SK-N-SH (cell line): ENCODE measurements around the gene GPR39. TPM values are rescaled to one million over a fixed set of nuclear protein-coding genes. Genes with fewer than 3 reads are reported as not detected.

ENCODE experiments used
- CTCF ChIA-PET: fragments of 300-600, 350-600 bp; formaldehyde crosslinking; extraction: SDS; loops from one replicate; lab custom pipeline; 2021; lab: Yijun Ruan, JAX
- POLR2A ChIA-PET: fragments of 350-600 bp; sonication (Branson Sonifier 250); formaldehyde crosslinking; extraction: SDS; loops from one replicate; lab custom pipeline; 2020; ENCODE audit warnings: antibody characterized with exemption, inconsistent platforms; lab: Yijun Ruan, JAX
- DNase-seq: peaks from one replicate; pipeline ENCODE4 v3.0.0; 2012
- H2AFZ ChIP-seq: fragments of 200-600 bp; sonication (generic); 2 replicates; pipeline ENCODE4 v1.8.1; 2016; ENCODE audit warnings: antibody characterized with exemption, mild to moderate bottlenecking, low read depth
- H3F3A ChIP-seq: fragments of 200-600 bp; sonication (generic); replicated peaks from 2 replicates; pipeline ENCODE3; 2016; ENCODE audit warnings: antibody characterized with exemption, mild to moderate bottlenecking; ENCODE audit not compliant: insufficient read depth
- H3K27ac ChIP-seq, 2 experiments: fragments of 200-500 bp in 1 of 2; fragments of 200-600 bp in 1 of 2; sonication (Bioruptor generic) in 1 of 2; sonication (generic), shearing (Covaris generic) in 1 of 2; 2 replicates each; pipeline versions ENCODE4 v1.5.1 to v1.6.1; 2014 to 2016; ENCODE audit warnings: low read depth in 2 of 2, inconsistent platforms in 1 of 2, low read length in 1 of 2, mild to moderate bottlenecking in 1 of 2, mixed read lengths in 1 of 2
- H3K27me3 ChIP-seq: fragments of 200-600 bp; sonication (generic), shearing (Covaris generic); 2 replicates; pipeline ENCODE4 v1.6.1; 2016; ENCODE audit warnings: mixed run types; ENCODE audit not compliant: insufficient read depth
- H3K36me3 ChIP-seq, 2 experiments: fragments of 200-500 bp in 1 of 2; fragments of 200-600 bp in 1 of 2; sonication (Bioruptor generic) in 1 of 2; sonication (generic) in 1 of 2; replicated peaks in 1 of 2; 2 replicates each; pipeline versions ENCODE3 to v1.5.1; 2014 to 2016; ENCODE audit warnings: low read length in 1 of 2, mild to moderate bottlenecking in 1 of 2; ENCODE audit not compliant: insufficient read depth in 2 of 2, control insufficient read depth in 1 of 2
- H3K4me1 ChIP-seq, 2 experiments: fragments of 200-500 bp in 1 of 2; fragments of 200-600 bp in 1 of 2; sonication (Bioruptor generic) in 1 of 2; sonication (generic), shearing (Covaris generic) in 1 of 2; 2 replicates each; pipeline versions ENCODE4 v1.5.1 to v1.6.1; 2014 to 2016; ENCODE audit warnings: low read depth in 1 of 2, low read length in 1 of 2, mixed run types in 1 of 2; ENCODE audit not compliant: insufficient read depth in 2 of 2, control insufficient read depth in 1 of 2
- H3K4me2 ChIP-seq: fragments of 200-600 bp; sonication (generic), shearing (Covaris generic); 2 replicates; pipeline ENCODE4 v1.6.1; 2017; ENCODE audit warnings: mixed run types
- H3K4me3 ChIP-seq, 2 experiments: fragments of 200-500 bp in 1 of 2; fragments of 200-600 bp in 1 of 2; sonication (Bioruptor generic) in 1 of 2; sonication (generic), shearing (Covaris generic) in 1 of 2; 2 replicates each; pipeline versions ENCODE4 v1.5.1 to v1.8.1; 2014 to 2016; ENCODE audit warnings: low read depth in 2 of 2, inconsistent platforms in 1 of 2, low read length in 1 of 2, mild to moderate bottlenecking in 1 of 2, mixed read lengths in 1 of 2, moderate library complexity in 1 of 2
- H3K79me2 ChIP-seq: fragments of 200-600 bp; sonication (generic); 2 replicates; pipeline ENCODE4 v1.8.1; 2017; ENCODE audit warnings: mild to moderate bottlenecking; ENCODE audit not compliant: insufficient read depth
- H3K9ac ChIP-seq: fragments of 200-600 bp; sonication (generic); 2 replicates; pipeline ENCODE4 v1.6.1; 2017; ENCODE audit warnings: mixed run types
- H3K9me2 ChIP-seq: fragments of 200-600 bp; sonication (generic); 2 replicates; pipeline ENCODE4 v1.6.1; 2017; ENCODE audit warnings: mixed run types
- H3K9me3 ChIP-seq: fragments of 200-600 bp; sonication (generic); 2 replicates; pipeline ENCODE4 v1.6.1; 2017; ENCODE audit warnings: mixed run types, mild to moderate bottlenecking, moderate library complexity
- H4K20me1 ChIP-seq: fragments of 200-600 bp; sonication (generic); 2 replicates; pipeline ENCODE4 v1.6.1; 2017; ENCODE audit warnings: mild to moderate bottlenecking, mixed run types; ENCODE audit not compliant: insufficient read depth
- CHD2 ChIP-seq: fragments of 150-350 bp; IDR thresholded peaks from 2 replicates; pipeline ENCODE4 v1.6.1; 2018; ENCODE audit warnings: low read length; ENCODE audit not compliant: partially characterized antibody
- EZH2phosphoT487 ChIP-seq: fragments of 200-600 bp; sonication (generic); IDR thresholded peaks from 2 replicates; pipeline ENCODE4 v1.6.1; 2017; ENCODE audit warnings: low read depth, mixed run types, mild to moderate bottlenecking, antibody characterized with exemption, moderate library complexity, borderline replicate concordance
- GATA2 ChIP-seq: sonication (generic); formaldehyde crosslinking; IDR thresholded peaks from 2 replicates; pipeline ENCODE4 v1.5.0; 2020; ENCODE audit warnings: mild to moderate bottlenecking, missing genetic modification reagents
- MXI1 ChIP-seq: IDR thresholded peaks from 2 replicates; pipeline ENCODE4 v1.6.1; 2012; ENCODE audit warnings: mild to moderate bottlenecking, low read depth, low read length, improper control_type of control experiment
- NFIC ChIP-seq: IDR thresholded peaks from 2 replicates; pipeline ENCODE4 v1.4.0; 2012; ENCODE audit warnings: borderline replicate concordance
- POLR2AphosphoS5 ChIP-seq: IDR thresholded peaks from 2 replicates; pipeline ENCODE4 v1.6.1; 2012; ENCODE audit warnings: low read depth, low read length
- RCOR1 ChIP-seq: fragments of 150-350 bp; IDR thresholded peaks from 2 replicates; pipeline ENCODE4 v1.6.1; 2017; ENCODE audit warnings: antibody characterized with exemption, low read length
- SIN3A ChIP-seq: IDR thresholded peaks from 2 replicates; pipeline ENCODE4 v1.6.1; 2012; ENCODE audit warnings: low read depth, mild to moderate bottlenecking, low read length, moderate library complexity, borderline replicate concordance
- WGBS: methylation state at CpG from one replicate; pipeline ENCODE4 v1.1.6; 2017; ENCODE audit warnings: low lambda C conversion rate; 5-methylcytosine and 5-hydroxymethylcytosine counted together
- polyA plus RNA-seq, 3 experiments: library from polyadenylated mRNA; depleted of rRNA; stranded (reverse); fragments of >200 nt; gene quantifications; 2 replicates each; pipeline ENCODE4 v1.2.3, GENCODE V29; 2012
- TF ChIP-seq, protein P1 (sequence below): fragments of 200-600 bp; sonication (generic); IDR thresholded peaks from 2 replicates; pipeline ENCODE4 v1.6.1; 2017; ENCODE audit warnings: antibody characterized with exemption, mild to moderate bottlenecking, moderate library complexity
- TF ChIP-seq, protein P2 (sequence below): IDR thresholded peaks from 2 replicates; pipeline ENCODE4; 2012
- TF ChIP-seq, protein P3 (sequence below): IDR thresholded peaks from 2 replicates; pipeline ENCODE4 v1.4.0; 2012; ENCODE audit warnings: low read depth, borderline replicate concordance
- TF ChIP-seq, protein P4 (sequence below): IDR thresholded peaks from 2 replicates; pipeline ENCODE4 v1.6.1; 2012; ENCODE audit warnings: mild to moderate bottlenecking, low read depth, low read length, moderate library complexity
- TF ChIP-seq, protein P5 (sequence below): IDR thresholded peaks from 2 replicates; pipeline ENCODE4 v1.4.0; 2012; ENCODE audit warnings: low read depth
- TF ChIP-seq, protein P6 (sequence below): IDR thresholded peaks from 2 replicates; pipeline ENCODE4 v1.4.0; 2012; ENCODE audit warnings: low read depth, borderline replicate concordance
- TF ChIP-seq, protein P7 (sequence below): fragments of 150-350 bp; IDR thresholded peaks from 2 replicates; pipeline ENCODE4 v1.6.1; 2016; ENCODE audit warnings: mild to moderate bottlenecking, low read depth, low read length

GPR39 gene
- polyA plus RNA-seq, 1 of the 3 experiments (the other 2 are of a cell fraction), result 2.3 TPM

DNA sequence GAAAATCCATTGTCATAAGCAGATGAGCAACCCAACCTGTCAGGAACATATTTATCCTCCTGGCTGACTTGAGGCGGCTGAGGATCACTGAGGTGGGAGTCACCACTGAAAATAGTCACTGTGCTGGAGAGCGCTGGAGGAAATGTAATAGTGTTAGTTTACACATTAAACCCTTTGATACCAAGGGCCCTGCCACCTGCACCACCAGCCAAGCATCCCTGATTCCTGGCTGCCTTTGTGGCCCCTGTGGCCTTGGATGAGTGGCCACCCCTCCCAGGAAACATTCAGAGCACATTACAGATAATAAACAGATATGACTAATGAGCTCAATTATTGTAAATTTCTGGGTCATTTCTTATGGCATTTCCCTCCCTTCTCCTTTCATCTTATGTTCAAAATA, 147.5 kb downstream of the GPR39 start:
- no peak for DNase-seq
- Histone ChIP-seq H3K4me3 (no peak overlapping the region), H3K9me2 (no peaks in the 10 kb centered on the region), H2AFZ (no peak overlapping the region), H3K79me2 (no peaks in the 10 kb centered on the region), H3K4me2 (no peak overlapping the region), H4K20me1 (no peaks in the 10 kb centered on the region), H3F3A (no peaks in the 10 kb centered on the region), H3K9me3 (no peaks in the 10 kb centered on the region), H3K9ac (no peak overlapping the region), H3K36me3 (no peaks in the 10 kb centered on the region), H3K27me3 (no peaks in the 10 kb centered on the region), H3K27ac (no peak overlapping the region), H3K4me1 (no peaks in the 10 kb centered on the region)
- no peak for TF ChIP-seq EZH2phosphoT487
- TF ChIP-seq, protein P1, sequence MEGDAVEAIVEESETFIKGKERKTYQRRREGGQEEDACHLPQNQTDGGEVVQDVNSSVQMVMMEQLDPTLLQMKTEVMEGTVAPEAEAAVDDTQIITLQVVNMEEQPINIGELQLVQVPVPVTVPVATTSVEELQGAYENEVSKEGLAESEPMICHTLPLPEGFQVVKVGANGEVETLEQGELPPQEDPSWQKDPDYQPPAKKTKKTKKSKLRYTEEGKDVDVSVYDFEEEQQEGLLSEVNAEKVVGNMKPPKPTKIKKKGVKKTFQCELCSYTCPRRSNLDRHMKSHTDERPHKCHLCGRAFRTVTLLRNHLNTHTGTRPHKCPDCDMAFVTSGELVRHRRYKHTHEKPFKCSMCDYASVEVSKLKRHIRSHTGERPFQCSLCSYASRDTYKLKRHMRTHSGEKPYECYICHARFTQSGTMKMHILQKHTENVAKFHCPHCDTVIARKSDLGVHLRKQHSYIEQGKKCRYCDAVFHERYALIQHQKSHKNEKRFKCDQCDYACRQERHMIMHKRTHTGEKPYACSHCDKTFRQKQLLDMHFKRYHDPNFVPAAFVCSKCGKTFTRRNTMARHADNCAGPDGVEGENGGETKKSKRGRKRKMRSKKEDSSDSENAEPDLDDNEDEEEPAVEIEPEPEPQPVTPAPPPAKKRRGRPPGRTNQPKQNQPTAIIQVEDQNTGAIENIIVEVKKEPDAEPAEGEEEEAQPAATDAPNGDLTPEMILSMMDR, result no peak
- TF ChIP-seq GATA2 (CRISPR knock-in tag), result no peak
- TF ChIP-seq RCOR1, result no peak
- TF ChIP-seq POLR2AphosphoS5, result no peak
- no peak for TF ChIP-seq NFIC
- no peak for TF ChIP-seq MXI1
- TF ChIP-seq, protein P2, sequence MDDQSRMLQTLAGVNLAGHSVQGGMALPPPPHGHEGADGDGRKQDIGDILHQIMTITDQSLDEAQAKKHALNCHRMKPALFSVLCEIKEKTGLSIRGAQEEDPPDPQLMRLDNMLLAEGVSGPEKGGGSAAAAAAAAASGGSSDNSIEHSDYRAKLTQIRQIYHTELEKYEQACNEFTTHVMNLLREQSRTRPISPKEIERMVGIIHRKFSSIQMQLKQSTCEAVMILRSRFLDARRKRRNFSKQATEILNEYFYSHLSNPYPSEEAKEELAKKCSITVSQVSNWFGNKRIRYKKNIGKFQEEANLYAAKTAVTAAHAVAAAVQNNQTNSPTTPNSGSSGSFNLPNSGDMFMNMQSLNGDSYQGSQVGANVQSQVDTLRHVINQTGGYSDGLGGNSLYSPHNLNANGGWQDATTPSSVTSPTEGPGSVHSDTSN, result no peak
- TF ChIP-seq, protein P3, sequence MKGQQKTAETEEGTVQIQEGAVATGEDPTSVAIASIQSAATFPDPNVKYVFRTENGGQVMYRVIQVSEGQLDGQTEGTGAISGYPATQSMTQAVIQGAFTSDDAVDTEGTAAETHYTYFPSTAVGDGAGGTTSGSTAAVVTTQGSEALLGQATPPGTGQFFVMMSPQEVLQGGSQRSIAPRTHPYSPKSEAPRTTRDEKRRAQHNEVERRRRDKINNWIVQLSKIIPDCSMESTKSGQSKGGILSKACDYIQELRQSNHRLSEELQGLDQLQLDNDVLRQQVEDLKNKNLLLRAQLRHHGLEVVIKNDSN, result no peak
- TF ChIP-seq, protein P4, sequence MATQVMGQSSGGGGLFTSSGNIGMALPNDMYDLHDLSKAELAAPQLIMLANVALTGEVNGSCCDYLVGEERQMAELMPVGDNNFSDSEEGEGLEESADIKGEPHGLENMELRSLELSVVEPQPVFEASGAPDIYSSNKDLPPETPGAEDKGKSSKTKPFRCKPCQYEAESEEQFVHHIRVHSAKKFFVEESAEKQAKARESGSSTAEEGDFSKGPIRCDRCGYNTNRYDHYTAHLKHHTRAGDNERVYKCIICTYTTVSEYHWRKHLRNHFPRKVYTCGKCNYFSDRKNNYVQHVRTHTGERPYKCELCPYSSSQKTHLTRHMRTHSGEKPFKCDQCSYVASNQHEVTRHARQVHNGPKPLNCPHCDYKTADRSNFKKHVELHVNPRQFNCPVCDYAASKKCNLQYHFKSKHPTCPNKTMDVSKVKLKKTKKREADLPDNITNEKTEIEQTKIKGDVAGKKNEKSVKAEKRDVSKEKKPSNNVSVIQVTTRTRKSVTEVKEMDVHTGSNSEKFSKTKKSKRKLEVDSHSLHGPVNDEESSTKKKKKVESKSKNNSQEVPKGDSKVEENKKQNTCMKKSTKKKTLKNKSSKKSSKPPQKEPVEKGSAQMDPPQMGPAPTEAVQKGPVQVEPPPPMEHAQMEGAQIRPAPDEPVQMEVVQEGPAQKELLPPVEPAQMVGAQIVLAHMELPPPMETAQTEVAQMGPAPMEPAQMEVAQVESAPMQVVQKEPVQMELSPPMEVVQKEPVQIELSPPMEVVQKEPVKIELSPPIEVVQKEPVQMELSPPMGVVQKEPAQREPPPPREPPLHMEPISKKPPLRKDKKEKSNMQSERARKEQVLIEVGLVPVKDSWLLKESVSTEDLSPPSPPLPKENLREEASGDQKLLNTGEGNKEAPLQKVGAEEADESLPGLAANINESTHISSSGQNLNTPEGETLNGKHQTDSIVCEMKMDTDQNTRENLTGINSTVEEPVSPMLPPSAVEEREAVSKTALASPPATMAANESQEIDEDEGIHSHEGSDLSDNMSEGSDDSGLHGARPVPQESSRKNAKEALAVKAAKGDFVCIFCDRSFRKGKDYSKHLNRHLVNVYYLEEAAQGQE, result no peak
- TF ChIP-seq, protein P5, sequence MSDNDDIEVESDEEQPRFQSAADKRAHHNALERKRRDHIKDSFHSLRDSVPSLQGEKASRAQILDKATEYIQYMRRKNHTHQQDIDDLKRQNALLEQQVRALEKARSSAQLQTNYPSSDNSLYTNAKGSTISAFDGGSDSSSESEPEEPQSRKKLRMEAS, result no peak
- TF ChIP-seq, protein P6, sequence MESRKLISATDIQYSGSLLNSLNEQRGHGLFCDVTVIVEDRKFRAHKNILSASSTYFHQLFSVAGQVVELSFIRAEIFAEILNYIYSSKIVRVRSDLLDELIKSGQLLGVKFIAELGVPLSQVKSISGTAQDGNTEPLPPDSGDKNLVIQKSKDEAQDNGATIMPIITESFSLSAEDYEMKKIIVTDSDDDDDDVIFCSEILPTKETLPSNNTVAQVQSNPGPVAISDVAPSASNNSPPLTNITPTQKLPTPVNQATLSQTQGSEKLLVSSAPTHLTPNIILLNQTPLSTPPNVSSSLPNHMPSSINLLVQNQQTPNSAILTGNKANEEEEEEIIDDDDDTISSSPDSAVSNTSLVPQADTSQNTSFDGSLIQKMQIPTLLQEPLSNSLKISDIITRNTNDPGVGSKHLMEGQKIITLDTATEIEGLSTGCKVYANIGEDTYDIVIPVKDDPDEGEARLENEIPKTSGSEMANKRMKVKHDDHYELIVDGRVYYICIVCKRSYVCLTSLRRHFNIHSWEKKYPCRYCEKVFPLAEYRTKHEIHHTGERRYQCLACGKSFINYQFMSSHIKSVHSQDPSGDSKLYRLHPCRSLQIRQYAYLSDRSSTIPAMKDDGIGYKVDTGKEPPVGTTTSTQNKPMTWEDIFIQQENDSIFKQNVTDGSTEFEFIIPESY, result no peak
- TF ChIP-seq, protein P7, sequence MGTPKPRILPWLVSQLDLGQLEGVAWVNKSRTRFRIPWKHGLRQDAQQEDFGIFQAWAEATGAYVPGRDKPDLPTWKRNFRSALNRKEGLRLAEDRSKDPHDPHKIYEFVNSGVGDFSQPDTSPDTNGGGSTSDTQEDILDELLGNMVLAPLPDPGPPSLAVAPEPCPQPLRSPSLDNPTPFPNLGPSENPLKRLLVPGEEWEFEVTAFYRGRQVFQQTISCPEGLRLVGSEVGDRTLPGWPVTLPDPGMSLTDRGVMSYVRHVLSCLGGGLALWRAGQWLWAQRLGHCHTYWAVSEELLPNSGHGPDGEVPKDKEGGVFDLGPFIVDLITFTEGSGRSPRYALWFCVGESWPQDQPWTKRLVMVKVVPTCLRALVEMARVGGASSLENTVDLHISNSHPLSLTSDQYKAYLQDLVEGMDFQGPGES, result no peak
- TF ChIP-seq CHD2, result no peak
- no peak for TF ChIP-seq SIN3A
- 88% methylated on average over 2 of the region's 2 CpGs for WGBS
- ChIA-PET CTCF (interaction anchor here (4.0 kb wide), 1 partner anchor 16 kb away, joined by 24 read pairs; no protein-coding TSS in a partner anchor), POLR2A (no interaction called here)
